ENCODE measurements around the gene DRD4.

The DRD4 gene

DNA sequence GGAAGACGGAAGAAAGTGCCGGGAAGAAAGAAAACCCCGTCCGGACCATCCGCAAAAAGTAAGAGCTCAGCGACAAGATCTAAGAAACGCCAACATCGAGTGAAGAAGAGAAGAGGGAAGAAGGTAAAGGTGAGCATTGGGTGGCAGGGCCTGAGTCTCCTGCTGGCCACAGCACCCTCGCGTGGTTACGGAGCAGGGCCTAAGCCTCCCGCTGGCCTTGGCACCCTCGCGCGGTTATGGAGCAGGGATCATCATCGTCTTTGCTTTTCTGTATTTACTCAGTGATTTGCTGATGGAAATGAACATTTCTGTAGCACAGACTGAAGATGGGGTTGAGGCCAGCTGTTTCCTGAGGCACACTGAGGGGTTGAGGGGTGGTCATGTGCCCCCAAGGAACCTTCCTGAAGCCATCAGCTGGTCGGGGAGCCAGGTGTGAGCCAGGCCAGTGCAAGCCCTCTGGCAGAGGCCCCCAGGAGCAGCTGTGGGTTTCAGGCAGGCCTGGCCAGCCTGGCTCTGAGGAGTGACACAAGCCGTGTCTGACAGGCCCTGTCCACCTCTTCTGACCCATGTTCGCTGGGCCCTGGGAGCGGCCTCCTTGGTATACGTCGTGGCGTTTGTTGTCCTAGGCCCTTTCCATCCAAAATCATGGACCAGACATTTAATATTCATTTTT, 35.4 kb upstream of the DRD4 start:
- no peak overlapping the region for H3K4me2 ChIP-seq (ENCODE audit: low read depth, low read length)
- H3K4me3 ChIP-seq (ENCODE audit: low read length), result no peak overlapping the region
- H2AFZ ChIP-seq (ENCODE audit: low read length), result no peak overlapping the region
- no peak overlapping the region for H3K27ac ChIP-seq (ENCODE audit: low read length)
- H3K4me1 ChIP-seq (ENCODE audit: low read length), result no peaks in the 10 kb centered on the region
- TF ChIP-seq EZH2phosphoT487 (IDR thresholded peaks at IDR 0.05; ENCODE audit: low read length), result no peak
- no peak for TF ChIP-seq CTCF (IDR thresholded peaks at IDR 0.05; ENCODE audit: low read length)
- TF ChIP-seq EZH2 (optimal IDR thresholded peaks at IDR 0.05; ENCODE audit: low read depth, low read length), result no peak
- H3K79me2 ChIP-seq (ENCODE audit: low read length), result peaks cover 41% of the 10 kb centered on the region
- H3K9ac ChIP-seq (ENCODE audit: low read length), result no peak overlapping the region
- no peaks in the 10 kb centered on the region for H4K20me1 ChIP-seq (ENCODE audit: insufficient read depth, low read length)
- peaks cover 17% of the 10 kb centered on the region for H3K36me3 ChIP-seq (replicated peaks; ENCODE audit: insufficient read depth, low read length)
- DNase-seq, result no peak
- no peaks in the 10 kb centered on the region for H3F3A ChIP-seq (ENCODE audit: insufficient read depth, low read length)
- no peaks in the 10 kb centered on the region for H3K27me3 ChIP-seq (replicated peaks; ENCODE audit: insufficient read depth, low read length)
- H3K9me3 ChIP-seq (replicated peaks; ENCODE audit: insufficient read depth, low read length), result no peaks in the 10 kb centered on the region
- H3K9me2 ChIP-seq (replicated peaks; ENCODE audit: insufficient read depth, low read length), result no peaks in the 10 kb centered on the region

- Histone ChIP-seq H3K4me3 (ENCODE audit: low read length) (no peak overlapping the region), H2AFZ (ENCODE audit: low read length) (no peak overlapping the region), H3K27me3 (replicated peaks; ENCODE audit: insufficient read depth, low read length) (no peaks in the 10 kb centered on the region), H3K27ac (ENCODE audit: low read length) (no peak overlapping the region), H3K9me2 (replicated peaks; ENCODE audit: insufficient read depth, low read length) (no peaks in the 10 kb centered on the region), H3K36me3 (replicated peaks; ENCODE audit: insufficient read depth, low read length) (peaks cover 20% of the 10 kb centered on the region; the same call in 1 of the 2 replicates), H4K20me1 (ENCODE audit: insufficient read depth, low read length) (no peaks in the 10 kb centered on the region), H3K79me2 (ENCODE audit: low read length) (peaks cover 32% of the 10 kb centered on the region), H3K4me2 (ENCODE audit: low read depth, low read length) (no peak overlapping the region), H3K9ac (ENCODE audit: low read length) (no peak overlapping the region), H3F3A (ENCODE audit: insufficient read depth, low read length) (no peaks in the 10 kb centered on the region), H3K4me1 (ENCODE audit: low read length) (no peaks in the 10 kb centered on the region), H3K9me3 (replicated peaks; ENCODE audit: insufficient read depth, low read length) (no peaks in the 10 kb centered on the region)
- TF ChIP-seq CTCF (IDR thresholded peaks at IDR 0.05; ENCODE audit: low read length), result no peak
- TF ChIP-seq EZH2 (optimal IDR thresholded peaks at IDR 0.05; ENCODE audit: low read depth, low read length), result no peak
- no peak for TF ChIP-seq EZH2phosphoT487 (IDR thresholded peaks at IDR 0.05; ENCODE audit: low read length)
- no peak for DNase-seq
Observed at GRCh38 chr11:603154-603553, 33.9 kb upstream of the DRD4 start.

DNA sequence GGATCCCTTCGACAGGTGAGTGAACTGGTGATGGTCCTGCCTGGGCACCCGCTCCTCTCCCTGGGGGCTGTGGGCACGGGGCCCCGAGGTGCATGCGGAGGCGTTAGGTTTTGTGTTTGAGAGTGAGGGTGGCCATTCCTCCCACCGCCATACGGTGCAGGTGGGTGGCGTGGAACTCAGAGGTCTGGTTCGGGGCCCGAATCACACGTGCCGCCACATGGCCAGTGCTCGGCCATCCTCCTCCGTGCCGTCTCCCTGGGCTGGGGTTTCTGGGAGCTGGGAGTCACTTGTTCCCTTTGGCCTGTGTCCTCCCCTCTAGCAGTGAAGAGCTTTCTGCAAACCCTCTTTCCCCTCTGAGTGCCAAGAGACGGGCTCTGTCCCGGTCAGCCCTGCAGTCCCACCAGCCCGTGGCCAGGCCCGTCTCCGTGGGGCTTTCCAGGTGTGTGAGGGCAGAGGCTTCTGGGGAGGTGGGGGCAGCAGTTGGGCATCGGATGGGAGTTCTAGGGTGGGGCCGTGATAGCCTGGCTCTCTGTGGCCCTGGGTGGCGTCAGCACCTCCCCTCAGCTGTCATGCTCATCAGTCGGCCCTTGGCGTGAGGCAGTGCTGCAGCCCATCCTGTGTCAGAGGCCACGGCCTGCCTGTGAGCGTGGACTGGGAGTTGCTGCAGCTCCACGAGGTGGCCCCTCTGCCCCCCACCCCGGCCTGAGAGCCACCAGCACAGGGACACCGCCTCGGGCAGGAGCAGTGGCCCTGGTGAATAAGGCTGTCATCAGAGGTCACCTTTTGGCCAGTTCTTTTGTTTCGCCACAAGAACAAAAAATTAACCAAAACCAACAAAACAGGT, 31.6 kb upstream of the DRD4 start:
- Histone ChIP-seq H2AFZ (ENCODE audit: low read length) (no peak overlapping the region), H3F3A (ENCODE audit: insufficient read depth, low read length) (no peaks in the 10 kb centered on the region), H3K79me2 (ENCODE audit: low read length) (peaks cover 25% of the 10 kb centered on the region), H4K20me1 (ENCODE audit: insufficient read depth, low read length) (no peaks in the 10 kb centered on the region), H3K27ac (ENCODE audit: low read length) (no peak overlapping the region), H3K9me2 (replicated peaks; ENCODE audit: insufficient read depth, low read length) (no peaks in the 10 kb centered on the region), H3K36me3 (replicated peaks; ENCODE audit: insufficient read depth, low read length) (peaks cover 15% of the 10 kb centered on the region; the same call in 1 of the 2 replicates), H3K9me3 (replicated peaks; ENCODE audit: insufficient read depth, low read length) (no peaks in the 10 kb centered on the region), H3K27me3 (replicated peaks; ENCODE audit: insufficient read depth, low read length) (no peaks in the 10 kb centered on the region), H3K4me2 (ENCODE audit: low read depth, low read length) (no peak overlapping the region), H3K4me3 (ENCODE audit: low read length) (no peak overlapping the region), H3K4me1 (ENCODE audit: low read length) (no peaks in the 10 kb centered on the region), H3K9ac (ENCODE audit: low read length) (no peak overlapping the region)
- TF ChIP-seq EZH2 (optimal IDR thresholded peaks at IDR 0.05; ENCODE audit: low read depth, low read length) (no peak), EZH2phosphoT487 (IDR thresholded peaks at IDR 0.05; ENCODE audit: low read length) (no peak), CTCF (IDR thresholded peaks at IDR 0.05; ENCODE audit: low read length) (no peak)
- DNase-seq, result no peak

Data from MM.1S (cell line).